Measurements from ENCODE around the gene CHST15.
"Not testable (repeated sequence)": the region's sequence is repeated elsewhere in the genome, so short reads cannot be mapped to it uniquely, and the experiment has no call there.

The CHST15 gene

DNA sequence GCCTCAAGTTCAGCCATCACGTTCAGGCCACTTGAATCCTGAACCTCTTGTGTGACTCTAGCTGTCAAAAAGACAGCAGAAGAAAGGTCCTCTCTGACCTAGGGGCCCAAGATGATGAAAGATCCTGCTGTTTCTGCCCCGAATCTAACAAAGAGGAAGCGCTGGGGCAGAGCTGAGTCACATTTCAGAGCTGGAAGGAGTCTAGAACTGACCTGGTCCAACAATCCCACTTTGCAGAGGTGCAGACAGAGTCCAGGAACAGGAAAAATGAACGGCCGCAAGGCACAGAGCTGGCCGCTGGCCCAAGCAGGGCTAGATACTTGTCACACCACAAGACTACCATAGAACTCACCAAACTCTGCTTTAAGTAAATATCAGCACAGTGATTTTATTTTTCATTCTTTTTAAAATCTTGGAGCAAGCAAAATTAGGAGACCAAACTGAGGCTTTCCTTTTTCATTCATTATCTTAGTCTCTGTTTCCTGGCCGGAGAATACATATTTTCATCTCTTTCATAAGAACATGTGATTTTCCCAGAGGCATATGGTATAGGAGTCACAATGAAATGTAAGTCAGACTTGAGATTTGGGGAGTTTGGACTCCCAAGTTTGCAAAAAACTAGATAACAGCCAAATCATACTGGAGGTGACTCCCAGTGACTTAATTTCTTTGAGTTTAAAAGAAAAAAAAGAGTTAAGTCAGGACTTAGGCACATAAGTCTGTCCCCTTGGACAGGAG lies 52.8 kb downstream of the CHST15 start:
- no peak for DNase-seq

DNA sequence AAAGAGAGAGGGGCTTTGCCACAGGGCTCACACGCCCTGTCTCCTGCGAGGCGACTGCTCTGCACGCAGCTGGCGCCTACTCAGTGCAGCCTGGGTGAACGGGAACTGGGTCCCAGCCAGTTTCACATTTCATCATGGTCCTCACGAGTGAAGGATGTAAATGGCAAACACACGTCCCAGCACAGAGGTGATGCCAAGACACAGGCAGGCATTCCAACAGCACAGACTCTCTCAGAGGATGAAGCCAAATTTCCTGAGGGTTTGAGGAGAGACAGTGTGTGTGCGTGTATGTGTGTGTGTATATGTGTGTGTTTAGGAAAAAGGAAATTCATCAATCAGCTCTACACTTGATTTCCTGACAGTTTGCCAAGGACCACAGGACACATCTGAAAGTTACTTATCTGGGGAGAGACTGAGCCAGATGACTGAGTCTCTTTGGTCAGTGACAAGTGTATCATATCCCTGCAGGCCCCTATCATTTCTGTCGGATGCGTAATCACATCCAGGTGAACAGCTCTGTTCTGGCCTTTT lies 53.9 kb downstream of the CHST15 start:
- DNase-seq = no peak

DNA sequence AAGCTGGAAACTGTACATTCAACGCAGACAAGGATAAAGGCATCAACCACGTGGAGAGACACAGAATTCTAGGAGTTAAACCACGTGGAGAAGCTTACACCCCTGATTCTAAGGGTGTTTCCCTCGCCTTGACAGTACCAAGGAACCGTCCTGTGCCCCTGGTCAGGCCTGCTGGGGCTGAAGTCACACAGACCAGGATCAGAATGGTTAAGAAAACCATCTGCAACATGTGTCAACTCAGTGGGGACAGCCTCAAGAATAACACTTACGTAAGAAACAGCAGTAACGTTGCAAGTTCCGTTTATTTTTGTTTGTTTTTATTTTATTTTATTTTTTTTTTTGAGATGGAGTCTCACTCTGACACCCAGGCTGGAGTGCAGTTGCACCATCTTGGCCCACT lies 55.6 kb downstream of the CHST15 start:
- no peak for DNase-seq

DNA sequence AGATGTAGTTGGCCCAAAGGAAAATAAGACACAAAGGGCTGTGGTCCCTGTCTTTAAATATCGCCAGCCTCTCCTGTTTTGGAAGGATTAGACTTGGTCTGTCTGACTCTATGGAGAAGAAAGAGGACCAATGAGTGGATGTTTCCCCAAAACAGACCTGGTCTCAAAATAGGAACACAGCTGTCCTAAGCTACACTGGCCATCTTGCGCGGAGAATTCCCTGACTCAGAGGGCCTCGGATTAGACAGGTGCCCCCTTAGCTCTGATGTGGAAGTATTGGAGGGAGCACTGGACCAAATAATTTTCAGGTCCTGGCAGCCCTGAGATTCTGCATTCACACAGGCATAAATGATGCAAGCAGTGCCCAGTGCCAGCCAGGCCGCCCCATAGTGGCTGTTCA lies 56.1 kb downstream of the CHST15 start:
- no peak for DNase-seq

DNA sequence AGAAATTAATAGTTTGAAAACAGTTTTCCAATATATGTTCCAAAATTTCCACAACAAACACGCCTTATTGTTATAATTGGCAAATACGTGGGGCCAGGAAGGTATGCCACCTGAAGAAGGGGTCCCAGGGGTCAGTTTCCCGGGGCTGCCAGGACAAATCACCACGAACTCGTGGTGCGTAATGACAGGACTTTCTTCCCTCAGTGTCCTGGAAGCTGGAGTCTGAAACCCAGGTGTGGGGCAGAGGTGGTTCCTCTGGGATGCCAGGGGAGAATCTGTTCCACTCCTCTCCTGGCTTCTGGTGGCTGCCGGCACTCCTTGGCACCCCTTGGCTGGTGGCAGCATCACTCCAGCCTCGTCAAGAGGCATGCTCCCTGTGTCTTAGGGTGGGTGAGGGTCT lies 56.7 kb downstream of the CHST15 start:
- no peak for DNase-seq

DNA sequence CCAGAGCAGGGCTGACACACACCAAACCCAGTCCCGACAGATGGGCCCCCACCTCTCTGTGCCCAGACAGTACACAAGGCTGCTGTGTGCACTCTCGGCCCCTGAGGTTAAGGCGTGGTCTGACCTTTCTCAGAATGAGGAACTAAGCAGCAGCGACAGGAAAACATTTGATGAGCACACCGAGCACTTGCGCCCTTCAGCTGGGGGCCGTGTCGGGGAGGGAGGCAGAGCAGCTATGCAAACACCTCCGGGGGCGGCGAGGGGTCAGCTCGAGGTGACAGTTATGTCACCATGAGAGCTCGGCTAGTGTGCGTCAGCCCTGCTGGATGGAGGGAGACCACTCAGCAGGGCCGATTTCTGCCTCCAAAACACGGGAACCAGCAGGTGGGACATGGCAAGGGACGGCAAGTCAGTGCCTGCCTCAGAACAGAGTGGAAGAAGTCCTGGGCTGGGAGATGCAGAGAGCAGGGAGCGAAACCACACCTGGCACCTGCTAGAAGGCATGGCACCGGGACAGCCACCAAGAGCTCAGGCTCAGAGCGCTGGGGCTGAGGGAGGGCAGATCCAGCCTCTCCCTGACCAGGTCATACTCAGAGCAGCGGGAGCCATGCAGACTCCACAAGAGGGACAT lies 57.4 kb downstream of the CHST15 start:
- DNase-seq = no peak

DNA sequence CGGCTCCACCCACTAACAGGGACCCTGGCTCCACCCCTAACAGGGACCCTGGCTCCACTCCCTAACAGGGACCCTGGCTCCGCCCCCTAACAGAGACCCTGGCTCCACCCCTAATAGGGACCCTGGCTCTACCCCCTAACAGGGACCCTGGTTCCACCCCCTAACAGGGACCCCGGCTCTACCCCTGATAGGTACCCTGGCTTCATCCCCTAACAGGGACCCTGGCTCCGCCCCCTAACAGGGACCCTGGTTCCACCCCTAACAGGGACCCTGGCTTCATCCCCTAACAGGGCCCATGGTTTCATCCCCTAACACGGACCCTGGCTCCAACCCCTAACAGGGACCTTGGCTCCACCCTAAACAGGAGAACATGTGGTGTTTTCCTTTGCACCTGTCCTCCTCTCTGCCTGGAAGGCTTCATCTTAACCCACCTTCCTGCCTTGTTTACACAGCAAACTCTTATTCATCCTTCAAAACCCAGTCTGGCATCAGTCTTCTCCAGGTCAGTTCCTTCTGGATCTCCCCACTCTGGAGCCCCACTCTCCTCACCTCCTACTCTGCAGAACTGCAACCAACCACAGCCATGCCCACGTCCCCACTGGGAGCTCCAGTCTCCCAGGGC lies 58.0 kb downstream of the CHST15 start:
- no peak for DNase-seq

DNA sequence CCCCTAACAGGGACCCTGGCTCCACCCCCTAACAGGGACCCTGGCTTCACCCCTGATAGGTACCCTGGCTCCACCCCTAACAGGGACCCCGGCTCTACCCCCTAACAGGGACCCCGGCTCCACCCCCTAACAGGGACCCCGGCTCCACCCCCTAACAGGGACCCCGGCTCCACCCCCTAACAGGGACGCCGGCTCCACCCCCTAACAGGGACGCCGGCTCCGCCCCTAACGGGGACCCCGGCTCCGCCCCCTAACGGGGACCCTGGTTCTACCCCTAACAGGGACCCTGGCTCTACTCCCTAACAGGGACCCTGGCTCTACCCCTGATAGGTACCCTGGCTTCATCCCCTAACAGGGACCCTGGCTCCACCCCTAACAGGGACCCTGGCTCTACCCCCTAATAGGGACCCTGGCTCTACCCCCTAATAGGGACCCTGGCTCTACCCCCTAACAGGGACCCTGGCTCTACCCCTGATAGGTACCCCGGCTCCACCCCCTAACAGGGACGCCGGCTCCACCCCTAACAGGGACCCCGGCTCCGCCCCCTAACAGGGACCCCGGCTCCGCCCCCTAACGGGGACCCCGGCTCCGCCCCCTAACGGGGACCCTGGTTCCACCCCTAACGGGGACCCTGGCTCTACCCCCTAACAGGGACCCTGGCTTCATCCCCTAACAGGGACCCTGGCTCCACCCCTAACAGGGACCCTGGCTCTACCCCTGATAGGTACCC lies 58.7 kb downstream of the CHST15 start:
- DNase-seq = not testable (repeated sequence)

DNA sequence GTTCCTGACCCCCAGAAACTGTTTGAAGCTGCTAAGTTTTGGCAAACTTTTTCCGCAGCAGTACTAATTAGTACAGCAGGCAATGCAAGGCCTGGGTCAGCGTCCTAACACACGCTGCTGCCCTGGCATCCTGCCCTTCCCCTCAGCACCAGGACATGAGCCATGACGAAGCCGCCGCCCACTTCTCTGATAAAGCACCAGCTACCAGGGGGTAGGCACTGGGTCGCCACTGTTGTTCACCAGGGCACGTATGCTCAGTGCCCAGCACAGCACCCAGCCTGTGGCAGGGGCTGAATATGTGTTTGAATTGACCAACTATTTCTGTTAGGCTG lies 59.5 kb downstream of the CHST15 start:
- no peak for DNase-seq

DNA sequence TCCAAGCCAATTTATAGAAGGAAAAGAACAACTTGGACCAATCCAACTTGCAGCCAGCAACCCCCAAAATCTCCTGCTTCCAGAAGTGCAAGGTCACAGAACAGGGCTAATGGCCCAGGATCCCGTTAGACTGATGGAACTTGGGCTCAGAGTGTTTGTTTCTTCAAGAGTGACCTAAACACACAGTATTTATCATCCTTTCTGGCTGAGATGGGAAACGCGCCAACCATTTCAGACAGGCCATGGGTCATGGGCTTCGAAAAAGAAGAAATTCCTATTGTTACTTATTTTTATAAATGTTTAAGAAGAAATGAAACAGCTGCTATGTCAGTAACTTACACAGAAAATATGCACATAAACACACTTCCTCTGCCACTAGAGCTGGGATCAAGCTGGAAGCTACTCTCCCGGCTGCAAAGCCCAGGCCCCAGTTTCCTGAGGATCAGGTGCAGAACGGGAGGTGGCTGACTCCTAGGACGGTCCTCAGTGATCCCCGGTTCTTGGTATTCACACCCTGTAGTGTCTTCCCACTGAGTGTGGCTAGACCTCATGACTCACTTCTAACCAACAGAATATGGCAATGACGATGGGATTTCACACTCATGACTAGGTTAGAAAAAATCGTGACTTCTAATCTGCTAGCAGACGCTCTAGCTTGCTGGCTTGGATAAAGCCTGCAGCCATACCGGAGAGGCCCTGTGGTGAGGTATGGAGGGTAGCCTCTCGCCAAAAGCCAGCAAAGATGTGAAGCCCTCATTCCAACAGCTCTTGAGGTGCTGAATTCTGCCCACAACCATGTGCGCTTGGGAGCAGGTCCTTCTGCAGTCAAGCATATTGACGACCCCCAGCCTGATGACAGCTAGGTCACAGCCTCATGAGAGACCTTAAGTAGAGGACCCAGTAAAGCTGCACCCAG lies 60.2 kb downstream of the CHST15 start:
- DNase-seq = no peak

DNA sequence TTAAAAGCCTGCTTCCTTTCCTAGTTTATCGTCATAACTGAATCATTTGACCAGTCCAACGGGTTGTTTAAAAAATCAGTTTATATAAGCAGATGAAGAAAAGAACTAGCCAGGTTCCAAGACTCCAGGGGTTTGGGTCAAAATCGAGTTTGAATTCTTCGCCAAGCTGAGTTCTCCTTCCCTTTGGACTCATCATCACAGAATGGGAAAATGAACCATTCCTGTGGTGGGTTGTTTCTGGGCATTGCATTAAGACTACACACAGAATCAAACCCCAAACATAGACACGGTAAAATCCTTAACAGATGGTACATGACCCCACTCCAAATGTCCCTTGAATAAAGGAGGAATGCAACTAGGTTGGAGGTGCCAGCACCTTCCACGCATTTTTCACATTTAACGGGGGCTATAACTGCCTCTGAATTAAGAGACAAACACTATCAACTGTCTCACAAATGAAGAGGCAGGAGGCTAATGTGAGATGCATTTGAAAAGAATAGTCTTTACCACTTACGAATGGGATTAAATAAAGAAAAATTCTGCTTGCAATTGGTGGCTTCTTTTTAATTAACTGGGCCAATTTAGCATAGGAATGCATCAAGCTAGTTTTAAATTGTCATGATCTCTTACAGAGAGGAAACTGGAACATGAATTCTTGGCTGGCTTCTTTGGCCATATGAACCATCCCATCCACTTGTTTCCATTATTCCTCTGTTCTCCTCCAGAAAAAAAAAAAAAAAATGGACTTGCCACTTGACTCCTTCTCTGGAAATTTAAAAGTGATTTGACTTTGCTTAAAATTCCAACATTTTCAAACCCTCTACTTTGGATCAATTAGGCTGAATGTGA lies 61.1 kb downstream of the CHST15 start:
- no peak for DNase-seq

DNA sequence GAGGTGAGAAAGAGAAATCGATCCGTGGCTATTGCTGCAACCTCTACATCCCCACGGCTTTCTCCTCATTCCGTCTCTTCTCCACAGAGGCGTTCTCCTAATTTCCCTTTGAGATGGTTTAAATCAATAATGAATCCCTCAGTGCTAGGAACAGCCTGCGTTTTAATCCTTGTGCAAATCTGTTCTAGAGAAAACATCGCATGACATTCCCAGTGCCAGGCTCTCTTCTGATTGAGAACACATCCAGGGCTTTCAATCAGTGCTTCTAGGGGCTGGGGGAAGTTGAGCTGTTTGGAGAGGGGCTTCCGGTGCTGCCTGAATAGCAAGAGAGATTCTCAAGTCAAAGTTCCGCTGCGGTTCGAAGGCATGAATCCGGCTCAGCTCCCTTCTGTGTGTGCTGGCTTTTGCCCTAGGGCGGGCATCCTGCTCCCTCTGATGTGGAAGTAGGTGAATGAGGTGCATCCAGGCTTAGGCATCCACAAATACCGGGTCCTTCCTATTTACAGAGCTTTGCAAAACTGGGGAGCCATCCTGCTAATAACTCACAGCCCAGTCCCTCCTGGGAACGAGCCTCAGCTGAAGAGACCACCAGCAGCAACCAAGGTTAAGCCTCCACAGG lies 62.8 kb downstream of the CHST15 start:
- DNase-seq = no peak

DNA sequence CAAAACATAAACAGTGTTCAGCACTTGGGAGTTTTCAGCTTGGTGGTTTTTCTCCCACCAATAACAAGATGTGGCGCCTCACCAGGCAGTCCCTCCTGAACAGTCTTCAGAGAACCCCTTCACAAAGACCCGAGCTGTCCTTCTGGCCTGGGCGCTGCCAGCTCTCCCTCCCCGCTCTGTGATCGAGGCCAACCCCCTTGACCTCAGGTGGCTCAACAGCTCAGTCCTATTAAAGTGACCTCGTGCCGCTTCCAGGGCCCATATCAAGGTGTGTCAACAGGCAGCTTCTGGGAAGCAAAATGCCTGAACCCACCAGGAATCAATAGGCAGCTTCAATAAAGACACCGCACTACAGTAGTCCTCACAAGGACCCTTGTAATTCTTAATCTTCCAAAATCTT lies 63.3 kb downstream of the CHST15 start:
- no peak for DNase-seq

DNA sequence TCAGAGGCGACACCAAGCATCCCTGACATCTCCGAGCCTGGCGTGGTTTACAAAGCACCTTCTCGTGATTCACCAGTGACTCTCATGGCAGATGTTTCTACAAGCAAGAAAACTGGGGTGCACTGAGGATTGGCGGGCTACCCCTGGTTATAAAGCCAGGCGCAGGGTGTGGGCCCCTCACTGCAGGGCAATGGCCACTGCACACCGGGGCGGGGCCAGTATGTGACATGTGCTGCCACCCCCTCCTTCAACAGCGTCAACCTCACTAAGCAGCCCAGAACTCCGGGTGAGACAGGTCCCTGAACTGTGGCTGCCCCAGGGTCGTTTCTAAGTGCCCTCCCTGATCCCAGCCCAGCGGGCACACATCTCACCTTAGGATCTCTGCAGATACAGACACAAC lies 63.8 kb downstream of the CHST15 start:
- DNase-seq = no peak

DNA sequence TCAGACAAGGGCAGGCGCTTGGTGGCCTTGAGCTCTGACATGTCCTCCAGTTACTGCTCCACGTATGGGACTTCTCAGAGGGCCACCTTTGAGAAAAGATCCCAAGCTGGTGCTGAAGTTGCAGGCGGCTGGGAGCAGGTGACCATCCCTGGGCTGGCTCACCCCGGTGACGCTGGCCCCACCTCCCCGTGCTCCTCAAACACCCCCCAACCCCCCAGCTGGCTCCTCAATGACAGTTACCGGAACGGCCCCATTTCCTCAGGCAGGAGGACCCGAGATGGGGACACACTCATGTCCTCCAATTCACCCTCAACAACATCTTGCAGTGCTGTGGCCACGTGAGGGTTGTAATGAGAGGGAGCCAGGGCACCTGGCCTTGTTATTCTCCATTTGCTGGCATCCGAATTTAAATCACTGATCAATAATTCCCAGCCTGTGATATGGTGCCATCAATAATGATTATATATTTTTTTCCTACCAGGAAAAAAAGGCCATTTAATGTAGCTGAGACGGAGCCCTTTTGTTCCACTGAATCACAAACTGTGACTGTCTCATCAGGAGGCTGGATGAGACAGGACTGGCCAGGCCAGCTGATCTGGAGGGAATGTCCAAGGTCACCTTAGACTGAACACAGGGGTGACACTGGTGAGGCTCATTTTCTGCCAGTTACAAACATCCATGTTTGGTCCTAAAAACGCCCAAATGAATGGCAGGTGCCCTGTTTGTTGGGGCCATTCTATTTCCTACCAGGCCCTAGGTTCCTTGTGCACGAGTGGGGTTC lies 64.5 kb downstream of the CHST15 start:
- DNase-seq = no peak

DNA sequence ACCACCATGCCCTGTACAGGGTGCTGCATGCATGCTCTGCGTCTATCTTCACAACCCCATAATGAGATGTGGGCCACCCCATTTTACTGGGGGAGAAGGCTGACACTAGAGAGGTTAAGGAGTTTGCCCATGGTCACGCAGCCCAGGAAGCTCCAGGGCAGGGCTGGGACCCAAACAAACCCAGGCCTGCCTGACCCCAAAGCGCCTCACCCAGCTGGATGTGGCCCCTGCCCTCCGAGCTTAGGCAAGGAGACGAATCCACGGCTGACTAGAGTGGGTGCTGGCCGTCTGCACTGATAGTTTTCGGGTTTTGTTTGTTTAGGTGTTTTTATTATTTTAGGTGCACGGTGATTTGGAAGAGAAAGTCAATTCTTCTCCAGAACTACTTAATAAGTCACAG lies 65.7 kb downstream of the CHST15 start:
- DNase-seq = no peak

DNA sequence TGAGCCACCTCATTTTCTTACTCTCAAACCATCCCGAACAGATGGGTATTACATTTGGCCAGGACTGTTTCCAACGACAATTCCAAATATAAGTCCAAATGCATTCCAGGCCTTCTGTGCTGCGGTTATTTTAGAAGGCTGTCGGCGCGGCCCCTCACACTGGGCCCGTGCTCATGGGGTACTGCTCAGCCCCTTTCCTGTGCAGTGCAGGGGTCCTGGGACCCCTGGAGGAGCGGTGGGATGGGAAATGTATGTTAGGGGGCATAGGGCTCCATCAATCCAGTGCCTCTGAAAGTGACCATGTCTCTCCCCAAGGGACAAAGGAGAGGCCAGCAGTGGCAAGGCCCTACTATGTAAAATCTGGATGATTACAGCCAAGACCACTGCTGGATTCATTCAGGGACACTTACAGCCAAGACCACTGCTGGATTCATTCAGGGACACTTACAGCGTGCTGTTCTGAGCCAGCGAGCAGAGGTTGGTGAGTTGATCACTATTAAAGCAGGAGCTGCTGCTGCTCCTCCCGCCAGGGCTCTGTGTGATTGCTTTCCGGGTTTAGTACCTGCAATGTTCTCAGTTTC lies 66.3 kb downstream of the CHST15 start:
- no peak for DNase-seq

DNA sequence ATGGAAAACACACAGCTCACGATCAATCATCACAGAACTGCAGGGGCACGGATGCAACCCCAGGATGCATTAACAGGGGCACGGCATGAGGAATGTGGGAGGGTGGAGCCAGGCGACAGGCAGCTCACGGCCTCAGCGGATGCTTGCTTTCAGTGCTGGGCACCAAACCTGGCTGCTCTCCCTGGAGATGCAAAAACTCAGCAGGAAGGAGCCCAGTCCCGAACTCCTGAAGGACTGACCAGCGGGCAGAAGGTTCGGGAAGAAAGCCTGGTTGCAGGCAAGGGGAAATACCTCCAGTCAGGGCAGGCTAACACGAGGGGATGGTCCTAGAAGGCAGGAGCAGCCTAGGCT lies 66.8 kb downstream of the CHST15 start:
- no peak for DNase-seq

DNA sequence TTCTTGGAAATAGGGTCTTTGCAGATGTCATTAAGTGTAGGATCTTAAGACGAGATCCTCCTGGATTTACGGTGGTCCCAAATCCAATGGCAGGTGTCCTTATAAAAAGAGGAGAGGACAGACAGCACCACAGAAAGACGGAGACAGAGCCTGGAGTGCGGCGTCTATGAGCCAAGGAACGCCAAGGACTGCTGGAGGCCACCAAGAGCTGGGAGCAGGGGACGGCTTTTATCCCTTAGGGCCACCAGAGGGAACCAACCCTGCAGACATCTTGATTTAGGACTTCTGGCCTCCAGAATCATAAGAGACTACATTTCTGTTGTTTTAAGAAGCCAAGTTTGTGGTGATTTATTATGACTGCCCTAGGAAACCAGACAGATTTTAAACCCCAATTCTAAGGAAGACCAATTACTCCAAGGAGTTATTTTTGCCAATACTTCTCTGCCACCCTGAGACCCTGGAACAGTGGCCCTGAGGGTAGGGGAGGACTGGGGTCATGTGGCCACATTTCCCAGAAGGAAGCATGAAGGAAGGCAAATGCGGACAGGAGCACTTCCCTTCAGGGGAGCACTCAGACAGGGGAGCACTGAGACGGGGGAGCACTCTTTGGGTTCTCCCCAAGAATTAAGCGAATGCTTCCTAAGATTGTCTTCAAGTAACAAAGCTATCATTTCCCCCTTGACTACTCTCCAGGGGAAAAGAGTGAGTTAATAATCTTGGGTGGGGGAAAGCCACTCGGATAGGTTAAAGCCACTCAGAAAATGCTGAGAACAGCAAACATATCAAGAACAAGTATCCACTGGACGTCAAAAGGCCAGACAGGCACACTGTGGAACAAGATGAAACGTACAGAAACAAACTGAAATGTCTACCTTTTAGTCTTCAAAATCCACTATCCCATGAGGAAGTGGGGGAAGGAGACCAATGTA lies 67.5 kb downstream of the CHST15 start:
- DNase-seq = no peak
